BJ (cell line): ENCODE data around the gene SPDYC. TPM values are rescaled to one million over a fixed set of nuclear protein-coding genes. Genes with fewer than 3 reads are reported as not detected.

ENCODE experiments used
- CTCF ChIA-PET: fragments of 350-600 bp; formaldehyde crosslinking; extraction: SDS; loops from one replicate; lab custom pipeline; 2021; ENCODE audit warnings: antibody characterized with exemption, inconsistent platforms; lab: Yijun Ruan, JAX
- POLR2A ChIA-PET: fragments of 300-600 bp; sonication (Branson Sonifier 250); formaldehyde crosslinking; extraction: SDS; loops from one replicate; lab custom pipeline; 2021; ENCODE audit warnings: antibody characterized with exemption; lab: Charles Lee
- DNase-seq: peaks from one replicate; pipeline ENCODE4 v3.0.0-alpha.2; 2011; ENCODE audit warnings: low read depth
- H3K27me3 ChIP-seq: 2 replicates; pipeline ENCODE4 v1.6.0; 2011; ENCODE audit warnings: low read length; ENCODE audit not compliant: control insufficient read depth, insufficient read depth
- H3K36me3 ChIP-seq: 2 replicates; pipeline ENCODE4 v1.5.1; 2011; ENCODE audit warnings: low read length; ENCODE audit not compliant: control insufficient read depth, insufficient read depth
- H3K4me3 ChIP-seq: 2 replicates; pipeline ENCODE4 v1.5.1; 2011; ENCODE audit warnings: low read depth, mild to moderate bottlenecking, control low read depth, low read length
- polyA plus RNA-seq: library from polyadenylated mRNA; depleted of rRNA; stranded (reverse); fragments of >200 nt; gene quantifications from 2 replicates; pipeline ENCODE4 v1.2.3, GENCODE V29; 2011
- TF ChIP-seq, protein P1 (sequence below): IDR thresholded peaks from 2 replicates; pipeline ENCODE4 v1.5.1; 2011; ENCODE audit warnings: low read depth, mild to moderate bottlenecking, control low read depth, inconsistent platforms, low read length, moderate library complexity; ENCODE audit not compliant: insufficient read depth

The SPDYC gene
- polyA plus RNA-seq, 1 experiment = not detected

DNA sequence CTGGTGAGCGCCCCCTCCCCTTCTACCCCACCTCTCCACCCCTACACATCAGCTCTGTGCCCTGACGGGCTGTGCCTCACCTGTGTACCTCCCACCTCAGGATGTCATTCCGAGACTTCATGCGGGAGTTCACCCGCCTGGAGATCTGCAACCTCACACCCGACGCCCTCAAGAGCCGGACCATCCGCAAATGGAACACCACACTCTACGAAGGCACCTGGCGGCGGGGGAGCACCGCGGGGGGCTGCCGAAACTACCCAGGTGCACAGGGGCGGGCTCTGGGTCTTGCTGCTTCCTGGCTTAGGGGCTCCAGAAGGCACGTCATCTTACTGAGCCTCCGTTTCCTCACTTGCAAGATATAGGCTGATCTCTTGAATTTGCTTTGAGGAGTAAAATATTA lies 18.5 kb downstream of the SPDYC start:
- no peak for DNase-seq
- Histone ChIP-seq H3K4me3 (no peak overlapping the region), H3K36me3 (peaks cover 46% of the 10 kb centered on the region), H3K27me3 (no peaks in the 10 kb centered on the region)
- CTCF ChIA-PET = interaction anchor here (0.5 to 0.7 kb wide), 2 partner anchors 16 to 47 kb away, joined by 3 to 4 read pairs; no protein-coding TSS in a partner anchor
- TF ChIP-seq, protein P1, sequence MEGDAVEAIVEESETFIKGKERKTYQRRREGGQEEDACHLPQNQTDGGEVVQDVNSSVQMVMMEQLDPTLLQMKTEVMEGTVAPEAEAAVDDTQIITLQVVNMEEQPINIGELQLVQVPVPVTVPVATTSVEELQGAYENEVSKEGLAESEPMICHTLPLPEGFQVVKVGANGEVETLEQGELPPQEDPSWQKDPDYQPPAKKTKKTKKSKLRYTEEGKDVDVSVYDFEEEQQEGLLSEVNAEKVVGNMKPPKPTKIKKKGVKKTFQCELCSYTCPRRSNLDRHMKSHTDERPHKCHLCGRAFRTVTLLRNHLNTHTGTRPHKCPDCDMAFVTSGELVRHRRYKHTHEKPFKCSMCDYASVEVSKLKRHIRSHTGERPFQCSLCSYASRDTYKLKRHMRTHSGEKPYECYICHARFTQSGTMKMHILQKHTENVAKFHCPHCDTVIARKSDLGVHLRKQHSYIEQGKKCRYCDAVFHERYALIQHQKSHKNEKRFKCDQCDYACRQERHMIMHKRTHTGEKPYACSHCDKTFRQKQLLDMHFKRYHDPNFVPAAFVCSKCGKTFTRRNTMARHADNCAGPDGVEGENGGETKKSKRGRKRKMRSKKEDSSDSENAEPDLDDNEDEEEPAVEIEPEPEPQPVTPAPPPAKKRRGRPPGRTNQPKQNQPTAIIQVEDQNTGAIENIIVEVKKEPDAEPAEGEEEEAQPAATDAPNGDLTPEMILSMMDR = no peak
- POLR2A ChIA-PET = no interaction called here

- CTCF ChIA-PET = no interaction called here
Measured at GRCh38 chr11:65189191-65189590, 19.2 kb downstream of the SPDYC start.

GRCh38 chr11:65194564-65194963 lies 24.5 kb downstream of the SPDYC start:
- POLR2A ChIA-PET = no interaction called here
- Histone ChIP-seq H3K36me3 (peaks cover 16% of the 10 kb centered on the region), H3K4me3 (no peak overlapping the region), H3K27me3 (no peaks in the 10 kb centered on the region)
- no peak for DNase-seq
- CTCF ChIA-PET = no interaction called here
- TF ChIP-seq, protein P1 = no peak

More at GRCh38 chr11:65189191-65189590, 19.2 kb downstream of the SPDYC start:
- POLR2A ChIA-PET = no interaction called here
- TF ChIP-seq, protein P1 = no peak
- Histone ChIP-seq H3K4me3 (no peak overlapping the region), H3K27me3 (no peaks in the 10 kb centered on the region), H3K36me3 (peaks cover 43% of the 10 kb centered on the region)
- no peak for DNase-seq

DNA sequence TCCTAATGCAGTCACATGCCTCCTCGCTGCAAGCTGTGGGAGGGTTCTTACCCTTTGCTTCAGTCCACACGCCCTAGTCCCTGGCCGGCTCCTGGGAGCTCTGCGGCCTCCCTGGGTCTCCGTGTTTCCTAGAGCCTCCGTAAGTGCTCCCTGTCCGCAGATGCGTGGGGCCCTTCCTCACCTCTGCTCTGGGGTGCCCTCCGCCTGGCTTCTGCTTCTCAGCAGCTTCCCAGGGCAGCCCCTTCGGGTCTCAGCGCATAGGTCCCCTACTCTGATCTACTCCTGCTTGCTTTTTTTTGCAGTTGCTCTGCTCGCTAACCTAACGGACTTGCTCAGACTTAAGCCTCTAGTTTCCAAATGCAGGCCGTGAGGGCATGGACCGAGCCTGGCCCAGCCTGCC lies 34.1 kb downstream of the SPDYC start:
- TF ChIP-seq, protein P1 = no peak
- Histone ChIP-seq H3K4me3 (no peak overlapping the region), H3K27me3 (no peaks in the 10 kb centered on the region), H3K36me3 (peaks cover 35% of the 10 kb centered on the region)
- POLR2A ChIA-PET = no interaction called here
- CTCF ChIA-PET = interaction anchor here (0.6 to 4.6 kb wide), 9 partner anchors 9 to 268 kb away, joined by 3 to 17 read pairs (median 4); no protein-coding TSS in a partner anchor
- no peak for DNase-seq

GRCh38 chr11:65204646-65205601 lies 34.9 kb downstream of the SPDYC start:
- peaks cover 42% of the 10 kb centered on the region for H3K36me3 ChIP-seq
- ChIA-PET CTCF (interaction anchor here (0.6 to 4.6 kb wide), 15 partner anchors 8 to 267 kb away, joined by 3 to 17 read pairs (median 4); partner anchors contain the start of gene DPF2), POLR2A (no interaction called here)
- H3K4me3 ChIP-seq = no peak overlapping the region
- H3K27me3 ChIP-seq = no peaks in the 10 kb centered on the region
- no peak for DNase-seq
- TF ChIP-seq, protein P1 = peak; percentile 93
